Activated naive CD4-positive, alpha-beta T cell treated with anti-CD3 and anti-CD28 coated beads for 36 hours (primary cell): Measurements from ENCODE around the gene C7orf57. TPM values are rescaled to one million over a fixed set of nuclear protein-coding genes. Genes with fewer than 3 reads are reported as not detected.

Experiments used
- CTCF ChIA-PET: fragments of 350-600 bp; sonication (Branson Sonifier 250); formaldehyde crosslinking; loops from one replicate; lab custom pipeline; 2021; ENCODE audit warnings: antibody characterized with exemption; lab: Charles Lee
- DNase-seq: peaks from one replicate; pipeline ENCODE4 v3.0.0-alpha.2; 2020
- H3K27ac Mint-ChIP-seq: one replicate; pipeline ENCODE4 v1.8.0; 2021; ENCODE audit warnings: mild to moderate bottlenecking, mixed read lengths
- H3K27me3 Mint-ChIP-seq: one replicate; pipeline ENCODE4 v1.8.0; 2021; ENCODE audit warnings: low read depth, mixed read lengths
- H3K36me3 Mint-ChIP-seq: one replicate; pipeline ENCODE4 v1.8.0; 2021; ENCODE audit warnings: low read depth, mixed read lengths
- H3K4me1 Mint-ChIP-seq: one replicate; pipeline ENCODE4 v1.8.0; 2021; ENCODE audit warnings: low read depth, mixed read lengths
- H3K4me3 Mint-ChIP-seq: one replicate; pipeline ENCODE4 v1.8.0; 2021; ENCODE audit warnings: mild to moderate bottlenecking, moderate library complexity, mixed read lengths
- H3K9me3 Mint-ChIP-seq: one replicate; pipeline ENCODE4 v1.8.0; 2021; ENCODE audit warnings: mixed read lengths
- intact Hi-C: fragments of 100-400 bp; cut with micrococcal nuclease; formaldehyde crosslinking; loops from one replicate; pipeline ENCODE4 v1.15.1; 2023
- total RNA-seq, 2 experiments: library from RNA; stranded (reverse); gene quantifications; one replicate each; pipeline ENCODE4 v1.2.3, GENCODE V29; 2021

Gene C7orf57
- total RNA-seq, 2 experiments from 2014 or later, result 0.29 to 0.44 TPM

DNA sequence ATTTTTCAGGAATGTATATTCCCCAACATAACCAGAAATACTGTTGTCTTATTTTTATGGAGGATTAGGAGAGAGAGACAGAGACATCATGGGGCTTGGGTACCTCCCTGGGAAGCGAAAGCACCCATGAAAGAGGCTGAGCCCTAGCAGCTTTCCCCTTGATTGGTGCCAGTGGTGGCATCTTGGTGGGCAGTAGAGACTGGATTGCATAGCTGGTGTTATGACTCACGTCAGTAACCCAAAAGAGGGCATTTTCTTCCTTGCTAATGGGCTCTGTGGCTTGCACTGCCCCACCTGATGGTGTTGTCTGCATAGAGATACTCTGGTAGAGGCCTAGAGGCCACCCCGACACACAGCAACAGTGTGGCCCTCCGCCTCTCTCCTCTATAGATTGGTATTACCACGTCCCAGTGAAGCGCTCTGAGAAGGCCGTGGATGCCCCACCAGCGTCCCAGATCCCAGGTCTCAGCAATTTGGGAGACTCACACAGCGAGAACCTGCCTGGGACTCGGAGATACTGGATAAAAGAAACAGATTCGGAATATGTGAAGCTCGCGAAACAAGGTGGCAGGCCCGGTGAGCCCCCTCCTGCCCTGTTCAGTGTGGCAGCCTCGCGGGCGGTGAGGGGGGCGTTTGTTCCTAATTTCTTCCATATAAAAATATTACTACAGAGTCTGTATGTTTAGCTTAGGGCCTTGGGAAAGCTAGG lies 5.8 kb downstream of the C7orf57 start:
- DNase-seq, result no peak
- no peaks in the 10 kb centered on the region for H3K9me3 Mint-ChIP-seq
- no peak overlapping the region for H3K4me3 Mint-ChIP-seq
- CTCF ChIA-PET, result interaction anchor here (1.4 kb wide), 1 partner anchor 69 kb away, joined by 5 read pairs; no protein-coding TSS in a partner anchor
- intact Hi-C loops, result loop anchor here (1.0 kb wide), 2 partner anchors 44 to 49 kb away; no protein-coding TSS in a partner anchor
- H3K27ac Mint-ChIP-seq, result no peak overlapping the region
- H3K27me3 Mint-ChIP-seq, result peaks cover 16% of the 10 kb centered on the region
- no peaks in the 10 kb centered on the region for H3K36me3 Mint-ChIP-seq
- peaks cover 27% of the 10 kb centered on the region for H3K4me1 Mint-ChIP-seq

DNA sequence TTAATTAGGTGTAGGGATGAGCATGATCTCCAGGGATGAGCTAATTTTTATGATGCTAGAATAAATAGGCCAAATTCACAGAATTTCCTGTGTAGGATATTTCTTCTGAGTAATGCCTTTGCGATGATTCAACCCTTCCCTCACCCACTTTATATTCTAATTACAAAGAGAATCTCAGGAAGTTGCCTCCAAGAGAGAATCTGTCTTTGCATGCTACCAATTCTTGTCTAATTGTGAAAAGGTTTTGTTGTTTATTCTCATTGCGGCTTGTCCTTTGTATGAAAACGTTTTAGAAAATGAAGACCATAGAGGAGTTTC lies 6.3 kb downstream of the C7orf57 start:
- H3K27me3 Mint-ChIP-seq, result peaks cover 11% of the 10 kb centered on the region
- H3K4me1 Mint-ChIP-seq, result peaks cover 29% of the 10 kb centered on the region
- CTCF ChIA-PET, result interaction anchor here (1.4 kb wide), 1 partner anchor 69 kb away, joined by 5 read pairs; no protein-coding TSS in a partner anchor
- H3K4me3 Mint-ChIP-seq, result no peak overlapping the region
- H3K9me3 Mint-ChIP-seq, result no peaks in the 10 kb centered on the region
- DNase-seq, result no peak
- no peaks in the 10 kb centered on the region for H3K36me3 Mint-ChIP-seq
- intact Hi-C loops, result loop anchor here (1.0 kb wide), 2 partner anchors 44 to 49 kb away; no protein-coding TSS in a partner anchor
- peak overlapping the region; percentile 62 for H3K27ac Mint-ChIP-seq

- CTCF ChIA-PET, result interaction anchor here (0.6 to 1.4 kb wide), 2 partner anchors 61 to 68 kb away, joined by 4 to 5 read pairs; no protein-coding TSS in a partner anchor
- Mint-ChIP-seq H3K9me3 (no peaks in the 10 kb centered on the region), H3K4me1 (peaks cover 32% of the 10 kb centered on the region), H3K27me3 (peaks cover 5% of the 10 kb centered on the region), H3K4me3 (no peak overlapping the region), H3K36me3 (no peaks in the 10 kb centered on the region), H3K27ac (no peak overlapping the region)
- intact Hi-C loops, result no loop called here
- no peak for DNase-seq
Measured at GRCh38 chr7:48042216-48042615, 6.9 kb downstream of the C7orf57 start.

- Mint-ChIP-seq H3K4me3 (no peak overlapping the region), H3K9me3 (no peaks in the 10 kb centered on the region), H3K27ac (no peak overlapping the region), H3K27me3 (peaks cover 3% of the 10 kb centered on the region), H3K4me1 (peaks cover 32% of the 10 kb centered on the region), H3K36me3 (no peaks in the 10 kb centered on the region)
- DNase-seq, result no peak
- CTCF ChIA-PET, result interaction anchor here (0.6 kb wide), 1 partner anchor 60 kb away, joined by 4 read pairs; no protein-coding TSS in a partner anchor
- intact Hi-C loops, result no loop called here
Measured at GRCh38 chr7:48042636-48043035, 7.3 kb downstream of the C7orf57 start.

DNA sequence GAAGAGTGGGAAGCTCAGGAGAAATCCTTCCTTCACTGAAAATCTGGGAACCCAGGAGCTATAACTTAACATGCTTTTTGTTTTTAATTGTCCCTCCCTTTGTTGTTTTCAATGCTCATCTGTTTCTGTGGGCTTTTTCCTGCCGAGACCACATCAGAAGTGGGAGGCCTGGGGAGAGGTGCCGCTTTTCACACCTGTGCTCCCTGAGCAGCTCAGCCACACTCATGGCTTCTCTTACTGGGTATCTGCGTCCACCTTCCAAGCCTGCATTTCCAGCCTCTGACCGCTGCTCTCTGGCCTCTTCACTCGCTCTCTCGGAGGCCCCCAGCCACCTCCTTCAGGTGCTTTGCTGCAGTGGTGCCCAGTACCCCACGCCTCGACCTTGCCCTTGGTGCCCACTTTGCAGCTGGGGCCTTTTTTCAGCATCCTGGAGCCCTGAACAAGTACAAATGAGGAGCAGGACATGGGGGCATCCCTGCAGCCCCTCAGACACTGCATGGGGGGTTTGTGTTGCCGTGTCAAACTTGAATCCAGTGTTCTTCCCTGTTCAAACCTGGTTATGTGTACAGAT lies 9.9 kb downstream of the C7orf57 start:
- DNase-seq, result no peak
- intact Hi-C loops, result no loop called here
- Mint-ChIP-seq H3K36me3 (no peaks in the 10 kb centered on the region), H3K4me3 (no peak overlapping the region), H3K9me3 (no peaks in the 10 kb centered on the region), H3K27me3 (no peaks in the 10 kb centered on the region), H3K27ac (no peak overlapping the region), H3K4me1 (peaks cover 32% of the 10 kb centered on the region)
- CTCF ChIA-PET, result interaction anchor here (0.8 kb wide), 1 partner anchor 65 kb away, joined by 3 read pairs; no protein-coding TSS in a partner anchor

- H3K4me3 Mint-ChIP-seq, result no peak overlapping the region
- no peaks in the 10 kb centered on the region for H3K27me3 Mint-ChIP-seq
- no peaks in the 10 kb centered on the region for H3K9me3 Mint-ChIP-seq
- intact Hi-C loops, result no loop called here
- H3K4me1 Mint-ChIP-seq, result peaks cover 24% of the 10 kb centered on the region
- peak; percentile 43 for DNase-seq
- H3K36me3 Mint-ChIP-seq, result no peaks in the 10 kb centered on the region
- no peak overlapping the region for H3K27ac Mint-ChIP-seq
- CTCF ChIA-PET, result no interaction called here
Measured at GRCh38 chr7:48046458-48046857, 11.1 kb downstream of the C7orf57 start.

DNA sequence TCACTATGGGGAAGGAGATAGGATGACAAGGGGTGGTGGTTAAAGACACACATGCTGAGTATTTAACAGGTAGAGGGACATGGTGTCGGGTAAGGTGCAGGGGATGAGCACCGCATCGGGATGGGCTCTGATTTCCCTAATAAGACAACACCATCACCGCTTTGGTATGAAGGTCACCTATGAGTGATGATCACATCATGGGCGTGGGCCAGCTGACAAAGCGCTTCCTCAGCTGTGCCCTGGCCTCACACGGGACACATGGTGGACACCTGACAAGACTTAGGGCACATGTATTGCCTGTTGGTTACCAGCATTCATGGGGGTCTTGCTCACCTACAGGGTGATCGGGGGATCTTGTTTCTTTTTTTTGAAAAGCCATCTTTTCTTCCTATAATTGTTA lies 12.8 kb downstream of the C7orf57 start:
- peaks cover 16% of the 10 kb centered on the region for H3K4me1 Mint-ChIP-seq
- no peak overlapping the region for H3K27ac Mint-ChIP-seq
- no peaks in the 10 kb centered on the region for H3K9me3 Mint-ChIP-seq
- H3K36me3 Mint-ChIP-seq, result no peaks in the 10 kb centered on the region
- intact Hi-C loops, result no loop called here
- no peak overlapping the region for H3K4me3 Mint-ChIP-seq
- H3K27me3 Mint-ChIP-seq, result no peaks in the 10 kb centered on the region
- no peak for DNase-seq
- CTCF ChIA-PET, result no interaction called here

DNA sequence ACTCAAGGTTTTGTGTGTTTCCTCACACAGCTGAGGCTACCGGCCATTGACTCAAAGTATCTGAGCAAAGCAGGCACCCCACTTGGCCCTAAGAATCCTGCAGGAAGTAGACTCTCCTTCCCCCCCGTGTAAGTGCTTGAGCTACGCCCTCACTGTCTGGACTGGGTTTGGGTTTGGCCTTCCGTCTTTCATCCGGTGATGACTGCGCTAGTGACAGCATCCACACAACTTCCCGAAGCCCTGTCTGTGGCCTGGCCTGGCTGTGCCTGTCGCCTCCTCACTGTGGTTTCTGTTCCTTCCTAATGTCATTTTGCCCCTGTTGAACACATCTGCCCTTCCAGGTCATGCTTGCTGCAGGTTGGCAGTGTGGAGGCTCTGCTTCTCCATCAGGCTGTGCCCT lies 14.5 kb downstream of the C7orf57 start:
- H3K27ac Mint-ChIP-seq, result no peak overlapping the region
- intact Hi-C loops, result no loop called here

GRCh38 chr7:48052748-48053147 lies 17.4 kb downstream of the C7orf57 start:
- CTCF ChIA-PET, result no interaction called here
- no peak overlapping the region for H3K4me3 Mint-ChIP-seq
- no peak for DNase-seq

More for the DNA sequence above, 14.5 kb downstream of the C7orf57 start:
- no peak overlapping the region for H3K4me3 Mint-ChIP-seq
- H3K9me3 Mint-ChIP-seq, result no peaks in the 10 kb centered on the region
- H3K36me3 Mint-ChIP-seq, result no peaks in the 10 kb centered on the region
- peaks cover 16% of the 10 kb centered on the region for H3K4me1 Mint-ChIP-seq
- H3K27me3 Mint-ChIP-seq, result no peaks in the 10 kb centered on the region
- DNase-seq, result no peak
- CTCF ChIA-PET, result no interaction called here

GRCh38 chr7:48053736-48054135 lies 18.4 kb downstream of the C7orf57 start:
- Mint-ChIP-seq H3K9me3 (peaks cover 4% of the 10 kb centered on the region), H3K36me3 (peaks cover 2% of the 10 kb centered on the region), H3K4me1 (no peaks in the 10 kb centered on the region), H3K4me3 (no peak overlapping the region), H3K27me3 (no peaks in the 10 kb centered on the region), H3K27ac (no peak overlapping the region)
- CTCF ChIA-PET, result interaction anchor here (0.9 kb wide), 1 partner anchor 54 kb away, joined by 3 read pairs; no protein-coding TSS in a partner anchor
- intact Hi-C loops, result no loop called here
- DNase-seq, result no peak

More at GRCh38 chr7:48052748-48053147, 17.4 kb downstream of the C7orf57 start:
- intact Hi-C loops, result no loop called here
- peaks cover 2% of the 10 kb centered on the region for H3K9me3 Mint-ChIP-seq
- H3K27me3 Mint-ChIP-seq, result no peaks in the 10 kb centered on the region
- no peak overlapping the region for H3K27ac Mint-ChIP-seq
- H3K36me3 Mint-ChIP-seq, result peaks cover 2% of the 10 kb centered on the region
- H3K4me1 Mint-ChIP-seq, result no peaks in the 10 kb centered on the region

GRCh38 chr7:48058990-48059389 lies 23.6 kb downstream of the C7orf57 start:
- no peak overlapping the region for H3K4me3 Mint-ChIP-seq
- H3K27me3 Mint-ChIP-seq, result no peaks in the 10 kb centered on the region
- DNase-seq, result no peak
- intact Hi-C loops, result no loop called here
- H3K27ac Mint-ChIP-seq, result no peak overlapping the region
- H3K9me3 Mint-ChIP-seq, result peaks cover 10% of the 10 kb centered on the region
- no peaks in the 10 kb centered on the region for H3K4me1 Mint-ChIP-seq
- CTCF ChIA-PET, result interaction anchor here (0.7 kb wide), 1 partner anchor 43 kb away, joined by 3 read pairs; no protein-coding TSS in a partner anchor
- peaks cover 5% of the 10 kb centered on the region for H3K36me3 Mint-ChIP-seq

- H3K27me3 Mint-ChIP-seq, result no peaks in the 10 kb centered on the region
- peaks cover 5% of the 10 kb centered on the region for H3K36me3 Mint-ChIP-seq
- H3K27ac Mint-ChIP-seq, result no peak overlapping the region
- intact Hi-C loops, result no loop called here
- CTCF ChIA-PET, result interaction anchor here (0.7 kb wide), 1 partner anchor 43 kb away, joined by 3 read pairs; no protein-coding TSS in a partner anchor
- no peak for DNase-seq
- H3K4me3 Mint-ChIP-seq, result no peak overlapping the region
- H3K9me3 Mint-ChIP-seq, result peaks cover 12% of the 10 kb centered on the region
- H3K4me1 Mint-ChIP-seq, result no peaks in the 10 kb centered on the region
Measured at GRCh38 chr7:48059706-48060105, 24.4 kb downstream of the C7orf57 start.
